Measurements from ENCODE around the gene CASQ1.

DNA sequence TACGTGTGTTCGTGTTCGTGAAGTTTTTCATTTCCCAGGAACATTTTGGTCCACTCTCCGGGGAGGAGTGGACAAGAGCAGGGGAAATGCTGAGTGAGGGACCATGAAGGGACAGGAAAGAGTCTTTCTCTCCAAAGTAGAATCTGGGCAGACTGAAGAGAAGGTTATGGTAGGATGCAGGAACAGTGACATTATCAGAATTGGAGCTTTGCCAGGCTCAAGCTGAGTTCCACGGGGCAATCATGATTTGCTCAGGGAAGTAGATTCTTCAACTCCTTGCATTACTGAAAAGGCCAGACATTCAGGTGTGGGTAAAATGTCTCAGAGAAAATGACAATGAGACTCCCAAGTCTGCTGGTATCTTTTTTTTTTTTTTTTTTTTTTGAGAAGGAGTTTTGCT is 22.4 kb upstream of the CASQ1 start:
- TF ChIP-seq ZC3H10 (CRISPR knock-in tag; IDR thresholded peaks at IDR 0.05) (no peak), RARB (CRISPR knock-in tag; IDR thresholded peaks at IDR 0.05) (no peak), ISL1 (CRISPR knock-in tag; IDR thresholded peaks at IDR 0.05) (no peak), ARNTL (CRISPR knock-in tag; IDR thresholded peaks at IDR 0.05; ENCODE audit: borderline replicate concordance, low read depth) (no peak), TOX (CRISPR knock-in tag; IDR thresholded peaks at IDR 0.05; ENCODE audit: borderline replicate concordance) (no peak), PPARA (CRISPR knock-in tag; IDR thresholded peaks at IDR 0.05; ENCODE audit: borderline replicate concordance) (no peak), BACH2 (CRISPR knock-in tag; IDR thresholded peaks at IDR 0.05; ENCODE audit: borderline replicate concordance) (no peak), SNAI2 (CRISPR knock-in tag; IDR thresholded peaks at IDR 0.05) (no peak)
- TF ChIP-seq, protein P1, sequence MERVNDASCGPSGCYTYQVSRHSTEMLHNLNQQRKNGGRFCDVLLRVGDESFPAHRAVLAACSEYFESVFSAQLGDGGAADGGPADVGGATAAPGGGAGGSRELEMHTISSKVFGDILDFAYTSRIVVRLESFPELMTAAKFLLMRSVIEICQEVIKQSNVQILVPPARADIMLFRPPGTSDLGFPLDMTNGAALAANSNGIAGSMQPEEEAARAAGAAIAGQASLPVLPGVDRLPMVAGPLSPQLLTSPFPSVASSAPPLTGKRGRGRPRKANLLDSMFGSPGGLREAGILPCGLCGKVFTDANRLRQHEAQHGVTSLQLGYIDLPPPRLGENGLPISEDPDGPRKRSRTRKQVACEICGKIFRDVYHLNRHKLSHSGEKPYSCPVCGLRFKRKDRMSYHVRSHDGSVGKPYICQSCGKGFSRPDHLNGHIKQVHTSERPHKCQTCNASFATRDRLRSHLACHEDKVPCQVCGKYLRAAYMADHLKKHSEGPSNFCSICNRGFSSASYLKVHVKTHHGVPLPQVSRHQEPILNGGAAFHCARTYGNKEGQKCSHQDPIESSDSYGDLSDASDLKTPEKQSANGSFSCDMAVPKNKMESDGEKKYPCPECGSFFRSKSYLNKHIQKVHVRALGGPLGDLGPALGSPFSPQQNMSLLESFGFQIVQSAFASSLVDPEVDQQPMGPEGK (CRISPR knock-in tag; IDR thresholded peaks at IDR 0.05; ENCODE audit: borderline replicate concordance) = no peak
- TF ChIP-seq, protein P2, sequence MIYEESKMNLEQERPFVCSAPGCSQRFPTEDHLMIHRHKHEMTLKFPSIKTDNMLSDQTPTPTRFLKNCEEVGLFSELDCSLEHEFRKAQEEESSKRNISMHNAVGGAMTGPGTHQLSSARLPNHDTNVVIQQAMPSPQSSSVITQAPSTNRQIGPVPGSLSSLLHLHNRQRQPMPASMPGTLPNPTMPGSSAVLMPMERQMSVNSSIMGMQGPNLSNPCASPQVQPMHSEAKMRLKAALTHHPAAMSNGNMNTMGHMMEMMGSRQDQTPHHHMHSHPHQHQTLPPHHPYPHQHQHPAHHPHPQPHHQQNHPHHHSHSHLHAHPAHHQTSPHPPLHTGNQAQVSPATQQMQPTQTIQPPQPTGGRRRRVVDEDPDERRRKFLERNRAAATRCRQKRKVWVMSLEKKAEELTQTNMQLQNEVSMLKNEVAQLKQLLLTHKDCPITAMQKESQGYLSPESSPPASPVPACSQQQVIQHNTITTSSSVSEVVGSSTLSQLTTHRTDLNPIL (CRISPR knock-in tag; IDR thresholded peaks at IDR 0.05; ENCODE audit: low read depth) = no peak
- TF ChIP-seq, protein P3, sequence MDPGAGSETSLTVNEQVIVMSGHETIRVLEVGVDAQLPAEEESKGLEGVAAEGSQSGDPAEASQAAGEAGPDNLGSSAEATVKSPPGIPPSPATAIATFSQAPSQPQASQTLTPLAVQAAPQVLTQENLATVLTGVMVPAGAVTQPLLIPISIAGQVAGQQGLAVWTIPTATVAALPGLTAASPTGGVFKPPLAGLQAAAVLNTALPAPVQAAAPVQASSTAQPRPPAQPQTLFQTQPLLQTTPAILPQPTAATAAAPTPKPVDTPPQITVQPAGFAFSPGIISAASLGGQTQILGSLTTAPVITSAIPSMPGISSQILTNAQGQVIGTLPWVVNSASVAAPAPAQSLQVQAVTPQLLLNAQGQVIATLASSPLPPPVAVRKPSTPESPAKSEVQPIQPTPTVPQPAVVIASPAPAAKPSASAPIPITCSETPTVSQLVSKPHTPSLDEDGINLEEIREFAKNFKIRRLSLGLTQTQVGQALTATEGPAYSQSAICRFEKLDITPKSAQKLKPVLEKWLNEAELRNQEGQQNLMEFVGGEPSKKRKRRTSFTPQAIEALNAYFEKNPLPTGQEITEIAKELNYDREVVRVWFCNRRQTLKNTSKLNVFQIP (CRISPR knock-in tag; IDR thresholded peaks at IDR 0.05; ENCODE audit: borderline replicate concordance, low read depth) = no peak

All from SK-N-SH treated with all-trans-retinoic acid at 6 μM for 48 hours (cell line).